ENCODE results near the gene LAMTOR4.

LAMTOR4 gene

DNA sequence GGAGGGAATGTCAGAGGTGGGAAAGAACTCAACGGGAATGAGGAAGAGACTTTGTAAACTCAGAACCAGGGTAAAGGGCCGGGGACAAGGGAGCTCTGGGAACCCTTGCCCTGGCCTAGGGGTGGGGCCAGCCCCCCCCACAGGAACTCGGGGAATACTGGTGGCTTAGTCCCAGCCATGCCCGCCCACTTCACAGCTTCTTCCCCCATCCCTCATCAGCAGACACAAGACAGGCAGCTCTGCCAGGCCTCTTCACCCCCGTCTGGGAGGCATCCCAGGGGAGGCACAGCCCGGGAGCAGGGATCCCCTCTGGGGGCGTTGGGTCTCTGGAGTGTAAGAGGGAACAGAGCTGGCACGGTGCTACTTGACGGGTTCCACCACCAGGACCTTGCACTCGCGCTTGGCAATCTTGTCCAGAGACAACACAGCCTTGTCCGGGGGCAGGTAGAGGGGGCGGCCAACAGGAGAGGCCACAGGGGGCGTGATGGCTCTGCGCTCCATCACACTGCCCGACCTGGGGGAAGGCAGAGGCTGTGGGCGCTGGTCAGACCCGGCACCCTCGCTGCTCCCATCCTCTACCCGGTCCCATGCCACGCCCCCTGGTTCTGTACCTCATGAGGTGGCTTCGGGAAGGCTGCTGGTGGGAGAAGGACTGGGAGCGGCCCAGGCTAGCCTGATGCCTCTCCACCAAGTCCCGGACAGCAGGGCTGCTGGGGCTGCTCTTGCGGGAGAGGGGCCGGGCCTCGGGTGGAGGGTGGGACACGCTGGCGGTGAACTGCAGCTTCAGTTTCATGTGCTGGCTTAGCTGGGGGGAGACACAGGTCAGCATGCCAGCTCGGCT lies 6.2 kb downstream of the LAMTOR4 start:
- no peak for DNase-seq

- no peak for DNase-seq
These were observed 7.0 kb downstream of the LAMTOR4 start for GRCh38 chr7:100155553-100156317.

DNA sequence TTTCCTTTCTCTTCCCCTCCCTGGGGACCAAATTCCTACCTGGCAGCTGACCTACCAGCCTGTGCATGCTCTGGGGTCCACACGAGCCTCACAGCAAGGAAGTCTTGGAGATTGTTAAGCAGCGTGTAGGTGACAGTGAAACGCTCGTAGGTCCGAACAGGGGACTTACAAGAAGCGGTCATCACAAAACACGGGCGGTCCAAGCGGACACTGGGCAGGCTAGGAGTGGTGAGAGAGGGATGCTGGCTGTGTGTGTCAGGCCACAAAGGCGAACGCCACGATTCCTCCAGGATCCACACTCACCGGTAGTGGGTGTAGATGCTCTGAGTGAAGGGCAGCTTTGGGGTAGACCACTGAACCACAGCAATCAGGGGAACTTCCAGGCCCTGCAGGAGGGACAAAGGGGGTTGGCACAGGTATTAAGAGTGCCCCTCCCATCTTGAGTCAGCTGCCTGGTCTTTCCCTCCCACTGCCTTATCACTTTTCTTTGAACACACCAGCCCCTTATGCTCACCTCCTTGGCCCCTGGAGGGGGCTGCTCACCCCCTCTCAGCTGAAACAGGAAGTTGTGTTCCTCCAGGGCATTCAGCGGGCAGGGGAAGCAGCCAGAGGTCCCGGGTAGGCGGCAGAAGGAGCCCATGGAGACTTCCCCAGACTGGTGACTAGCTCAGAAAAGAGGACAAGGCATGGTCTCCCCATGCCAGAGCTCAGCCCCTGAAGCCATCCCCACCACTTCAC lies 7.8 kb downstream of the LAMTOR4 start:
- DNase-seq, result no peak

GRCh38 chr7:100157069-100157333 lies 8.3 kb downstream of the LAMTOR4 start:
- DNase-seq, result no peak

DNA sequence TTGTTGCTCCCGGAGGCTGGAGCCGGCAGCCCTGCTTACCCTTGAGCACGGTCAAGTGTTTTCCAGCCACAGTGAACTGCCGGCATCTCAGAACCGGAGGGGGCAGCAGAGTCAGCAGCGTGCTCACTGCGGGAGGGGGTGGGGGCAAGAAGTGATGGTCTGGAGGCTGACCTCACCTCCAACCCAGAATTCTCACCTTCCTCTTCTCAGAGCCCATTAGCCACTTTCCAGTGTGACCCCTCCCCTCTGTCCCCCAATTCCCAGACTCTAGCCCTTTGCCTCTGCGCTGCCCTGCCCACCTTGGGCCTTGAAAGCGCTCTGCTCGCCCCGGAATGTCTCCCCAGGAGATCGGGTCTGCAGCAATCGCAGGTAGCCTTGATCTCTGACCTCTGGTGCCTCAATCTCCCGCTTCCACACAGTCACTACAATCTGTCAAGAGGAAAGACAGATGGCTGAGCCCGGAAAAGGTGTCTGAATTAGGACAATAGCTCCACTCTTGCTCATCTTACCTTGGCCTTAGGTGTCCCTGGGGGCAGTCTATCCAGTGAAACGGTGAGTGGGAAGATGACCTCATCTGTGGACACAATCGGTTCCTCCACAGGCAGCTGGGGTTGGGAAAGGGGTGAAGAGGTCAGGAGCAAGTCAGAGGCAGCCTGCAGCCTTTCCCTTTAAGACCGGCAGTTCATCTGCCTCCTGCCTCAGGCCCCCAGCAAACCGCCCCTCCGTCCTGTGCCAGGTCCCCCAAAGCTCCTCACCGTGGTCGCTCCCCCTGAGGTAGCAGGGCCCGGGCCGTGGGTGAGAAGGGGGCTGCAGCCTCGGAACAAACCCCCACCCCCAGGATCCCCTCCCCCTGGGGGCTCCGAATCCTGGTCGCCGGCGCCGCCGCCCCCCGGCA lies 8.9 kb downstream of the LAMTOR4 start:
- DNase-seq, result no peak

DNA sequence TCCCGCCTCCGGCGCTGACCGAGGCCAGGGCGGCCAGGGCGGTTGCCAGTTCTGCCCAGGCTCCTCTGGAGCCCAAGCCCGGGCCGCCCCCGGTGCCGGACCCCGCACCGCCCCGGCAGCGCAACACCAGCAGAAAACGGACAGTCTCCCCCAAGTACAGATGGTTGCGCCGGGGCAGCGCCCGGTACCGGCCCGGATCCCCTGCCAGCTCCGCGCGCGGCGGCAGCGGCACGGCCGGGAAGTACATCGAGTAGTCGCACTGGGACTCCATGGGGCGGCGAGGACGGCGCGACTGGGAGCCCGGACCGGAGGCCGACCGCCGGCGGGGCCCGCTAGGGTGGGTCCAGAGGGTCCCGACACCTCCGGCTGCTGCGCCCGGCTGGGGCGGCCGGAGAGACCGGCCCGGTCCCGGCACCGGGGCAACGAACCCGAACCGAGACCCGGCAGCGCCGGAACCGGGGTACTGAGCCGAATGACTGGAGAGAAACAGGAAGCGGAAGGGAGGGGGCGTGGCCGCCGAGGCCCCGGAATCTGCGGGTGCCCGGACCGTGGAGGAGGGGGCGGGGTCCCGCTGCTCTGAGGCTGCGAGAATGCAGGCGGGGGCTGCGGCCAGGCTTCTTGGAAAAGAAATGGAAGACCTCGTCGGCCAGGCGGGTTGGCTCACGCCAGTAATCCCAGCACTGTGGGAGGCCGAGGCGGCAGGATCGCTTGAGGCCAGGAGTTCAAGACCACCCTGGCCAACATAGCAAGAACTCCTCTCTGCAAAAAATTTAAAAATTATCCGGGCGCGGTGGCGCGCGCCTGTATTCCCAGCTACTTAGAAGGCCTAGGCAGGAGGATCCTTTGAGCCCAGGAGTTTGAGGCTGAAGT lies 9.7 kb downstream of the LAMTOR4 start, which contains the start of gene TRAPPC14:
TSS of gene TRAPPC14 (minus strand) at position 495 of the 870 bp plus-strand sequence. CDS start at position 271, 224 bp downstream.
- DNase-seq, result peak; percentile 62

DNA sequence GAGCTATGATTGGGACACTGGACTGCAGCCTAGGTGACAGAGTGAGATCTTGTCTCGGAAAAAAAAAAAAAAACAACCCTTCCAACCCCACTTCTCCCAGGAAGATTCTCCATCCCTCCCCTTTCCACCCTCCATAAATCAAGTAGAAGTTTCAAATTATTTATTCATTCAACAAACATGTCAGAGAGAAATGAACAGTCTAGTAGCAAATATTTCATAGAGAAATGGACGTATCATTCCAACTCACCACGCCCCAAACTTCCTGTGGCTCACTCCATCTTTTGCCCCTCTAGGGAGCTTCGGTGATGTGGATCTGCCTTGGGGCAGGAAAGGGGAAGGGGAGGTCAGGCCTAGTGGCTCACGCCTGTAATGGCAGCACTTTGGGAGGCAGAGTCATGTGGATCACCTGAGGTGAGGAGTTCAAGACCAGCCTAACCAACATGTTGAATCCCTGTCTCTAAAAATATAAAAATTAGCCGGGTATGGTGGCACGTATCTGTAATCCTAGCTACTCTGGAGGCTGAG lies 10.4 kb downstream of the LAMTOR4 start:
- no peak for DNase-seq

DNA sequence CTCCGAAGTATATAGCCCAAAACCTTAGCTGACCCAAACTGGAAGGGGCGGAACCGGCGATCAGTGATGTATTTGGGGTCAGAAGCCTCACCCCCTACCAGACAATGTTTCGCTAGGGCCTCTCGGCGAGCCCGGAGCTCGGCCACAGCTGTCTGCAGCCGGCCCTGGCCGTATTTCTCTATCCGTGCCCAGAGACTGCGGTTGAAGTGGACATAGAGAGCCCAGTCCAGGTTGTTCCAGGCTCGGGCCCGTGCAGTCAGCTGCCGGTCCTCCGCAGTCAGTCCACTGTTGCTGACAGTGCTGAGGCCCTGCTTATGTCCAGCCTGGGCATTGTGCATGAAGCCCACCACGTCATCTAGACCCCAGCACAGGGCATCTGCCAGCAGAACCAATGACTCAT lies 11.3 kb downstream of the LAMTOR4 start:
- DNase-seq, result no peak

DNA sequence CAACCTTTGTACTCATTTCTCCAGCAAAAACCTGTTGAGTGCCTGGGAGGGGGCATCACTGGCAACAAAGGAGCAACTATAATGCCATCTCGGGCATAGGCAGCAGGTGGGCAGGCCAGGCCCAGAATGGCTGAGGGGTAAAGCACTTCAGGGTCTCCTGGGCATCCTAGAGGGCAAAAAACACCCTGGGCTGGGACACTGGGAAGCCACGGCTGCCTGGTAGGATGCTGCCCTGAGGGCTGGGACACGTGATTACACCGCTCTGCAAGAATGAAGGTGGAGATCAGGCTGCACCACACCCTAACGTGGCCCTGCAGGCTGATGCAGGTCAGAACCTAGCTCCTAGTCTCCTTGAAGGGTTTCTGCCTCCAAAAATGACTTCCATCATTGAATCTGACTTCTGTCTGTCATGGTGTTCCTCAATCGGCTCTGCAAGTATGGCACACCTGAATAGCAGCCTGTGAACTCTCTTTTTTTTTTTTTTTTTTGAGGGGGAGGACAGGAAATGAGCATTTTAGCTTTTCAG lies 14.4 kb downstream of the LAMTOR4 start:
- no peak for DNase-seq

DNA sequence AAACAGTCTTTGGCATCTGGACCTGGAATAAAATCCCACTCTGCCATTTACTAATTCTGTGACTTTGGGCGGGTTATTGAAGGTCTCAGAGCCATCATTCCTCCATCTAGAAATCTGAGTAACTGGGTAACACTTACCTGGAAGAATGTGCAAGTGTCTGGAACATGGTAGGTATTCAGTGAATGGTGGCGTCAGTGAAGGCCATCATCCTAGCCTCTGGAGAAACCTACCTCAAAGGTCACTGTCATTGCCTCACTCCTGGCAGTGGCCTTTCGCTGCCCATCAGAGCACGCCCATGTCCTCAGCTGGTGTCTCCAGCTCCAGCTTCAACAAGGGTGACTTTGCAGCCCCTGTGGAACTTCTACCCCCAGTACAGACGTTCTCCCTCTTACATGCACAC lies 15.2 kb downstream of the LAMTOR4 start:
- DNase-seq, result no peak

DNA sequence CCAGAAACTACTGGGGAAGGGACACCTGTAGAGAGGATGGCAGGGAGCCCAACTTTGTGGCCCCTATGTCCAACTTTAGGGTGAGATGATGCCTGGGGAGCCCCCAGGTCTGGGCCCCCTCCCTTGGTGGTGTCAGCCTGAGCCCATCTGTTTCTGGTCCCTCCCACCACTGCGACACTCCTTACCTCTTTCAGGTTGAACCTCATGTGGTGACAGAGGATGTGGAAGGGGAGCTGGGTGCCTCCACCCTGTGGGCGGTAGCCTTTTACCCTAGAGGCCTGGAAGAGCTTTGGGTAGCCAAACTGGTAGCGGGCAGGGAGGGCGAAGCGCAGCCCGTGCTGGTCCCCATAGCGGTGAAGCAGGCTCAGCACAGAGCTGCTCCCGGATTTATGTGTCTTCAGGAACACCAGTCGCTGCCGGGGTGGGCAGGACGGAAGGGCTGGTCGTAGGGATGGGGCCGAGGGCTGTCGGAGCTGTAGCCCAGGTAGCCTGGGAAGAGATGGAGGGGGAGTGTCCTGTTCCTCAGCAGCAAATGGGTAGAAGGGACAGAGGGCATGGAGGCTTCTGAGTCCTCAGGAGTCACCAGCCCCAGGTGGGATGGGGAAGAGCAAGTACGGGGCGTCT lies 17.7 kb downstream of the LAMTOR4 start:
- no peak for DNase-seq

DNA sequence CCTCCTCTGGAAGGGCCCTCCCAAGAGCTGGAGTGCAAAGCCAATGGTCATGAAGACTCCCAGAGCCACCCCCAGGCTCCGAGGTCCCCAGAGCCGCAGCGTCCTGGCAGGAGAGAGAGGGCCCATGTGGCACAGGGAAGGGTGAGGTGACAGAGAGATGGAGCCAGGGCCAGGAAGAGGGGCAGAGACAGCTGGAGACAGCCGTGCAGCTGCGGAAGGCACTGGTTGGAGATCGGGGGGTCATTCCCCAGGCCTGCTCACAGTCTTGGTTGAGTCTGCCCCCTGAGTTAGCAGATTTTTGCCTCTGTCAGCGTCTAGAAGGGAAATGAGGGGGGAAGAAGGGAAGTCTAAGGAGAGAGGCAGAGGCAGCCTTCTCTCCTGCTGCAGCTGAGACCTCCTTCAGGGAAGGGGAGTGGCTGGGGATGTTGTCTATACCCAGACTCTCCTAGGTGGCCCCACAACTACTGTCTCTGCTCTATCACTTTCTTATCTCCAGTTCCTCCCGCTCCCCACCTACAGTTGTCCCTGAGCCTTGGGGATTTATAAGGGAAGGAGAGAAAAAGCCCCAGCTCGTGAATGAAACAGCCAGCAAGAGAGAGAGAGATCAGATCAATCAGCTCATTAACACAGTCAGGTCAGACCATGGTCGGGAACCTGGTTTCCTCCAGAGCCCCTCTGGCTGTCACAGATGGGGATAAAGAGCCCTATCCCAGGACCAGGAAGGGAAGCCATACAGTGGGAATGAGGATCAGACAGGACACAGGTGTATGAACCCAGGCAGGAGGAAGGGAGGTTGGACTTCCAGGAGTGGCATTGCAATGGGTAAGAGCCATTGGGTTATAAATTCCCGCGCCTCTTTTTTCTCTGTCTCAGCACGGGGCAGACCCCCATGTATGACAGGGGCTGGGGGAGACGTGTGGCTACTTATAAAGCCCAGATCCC lies 18.5 kb downstream of the LAMTOR4 start:
- no peak for DNase-seq

DNA sequence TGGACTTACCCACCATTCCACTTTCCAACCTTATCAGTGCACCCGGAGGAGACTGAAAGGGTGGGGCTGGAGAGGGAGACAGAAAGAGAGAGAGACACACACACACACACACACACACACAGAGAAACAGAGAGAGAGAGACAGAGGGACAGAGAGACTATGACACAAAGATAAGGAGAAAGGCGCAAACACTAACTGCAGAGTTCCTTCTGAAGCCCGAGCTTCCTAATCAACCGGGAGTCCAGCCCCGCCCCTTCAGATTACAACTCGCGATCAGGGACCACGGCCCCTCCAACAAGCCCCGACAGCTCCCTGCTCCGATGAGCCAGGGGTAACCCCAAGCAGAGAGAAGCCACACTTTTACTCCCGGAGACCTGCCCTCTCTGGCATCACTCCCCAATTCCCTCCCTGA lies 19.2 kb downstream of the LAMTOR4 start:
- no peak for DNase-seq

GRCh38 chr7:100169147-100169850 lies 20.6 kb downstream of the LAMTOR4 start:
- no peak for DNase-seq

- no peak for DNase-seq
These were observed 21.6 kb downstream of the LAMTOR4 start for GRCh38 chr7:100170101-100170897.

GRCh38 chr7:100171087-100171681 lies 22.5 kb downstream of the LAMTOR4 start:
- DNase-seq, result no peak

DNA sequence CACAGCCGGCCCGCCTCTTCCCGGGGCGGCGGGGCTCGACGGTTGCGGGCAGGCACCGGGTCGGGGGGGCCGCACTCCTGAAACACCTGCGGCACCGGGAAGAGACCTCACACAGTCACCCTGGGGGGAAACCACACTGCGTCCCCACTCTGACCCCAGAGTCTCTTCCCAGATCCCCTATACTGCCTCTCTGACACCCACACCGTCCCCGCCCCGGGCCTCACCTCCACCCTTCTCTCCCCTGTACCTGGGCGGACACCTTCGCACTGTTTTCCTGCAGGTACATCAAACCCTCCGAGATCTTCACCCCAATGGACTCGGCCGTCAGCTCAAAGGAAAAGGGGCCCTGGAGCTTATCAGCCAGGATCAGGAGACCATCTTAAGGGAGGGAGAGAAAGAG lies 23.1 kb downstream of the LAMTOR4 start:
- DNase-seq, result no peak

Measured in NCI-H1417 treated with DMSO at 0.1 percent for 48 hours (cell line).